HG03135 (cell line): ENCODE measurements around the gene CELF3.

ENCODE experiments used
- ATAC-seq: cut with Tn5 transposase; IDR thresholded peaks from one replicate; pipeline ENCODE4 v1.9.1; 2021; ENCODE audit warnings: mild to moderate bottlenecking, moderate library complexity; ENCODE audit not compliant: unreplicated experiment

CELF3 gene

GRCh38 chr1:151720974-151721787 is 4.6 kb upstream of the CELF3 start, which contains the start of gene RIIAD1:
TSS of gene RIIAD1 (plus strand) at chr1:151721522. CDS start at chr1:151721537, 15 bp downstream.
- ATAC-seq, result peak; percentile 58

GRCh38 chr1:151720554-151720953 is 4.0 kb upstream of the CELF3 start:
- peak; percentile 66 for ATAC-seq

GRCh38 chr1:151720125-151720524 is 3.5 kb upstream of the CELF3 start:
- ATAC-seq, result no peak

- no peak for ATAC-seq
Observed at GRCh38 chr1:151718666-151719065, 2.1 kb upstream of the CELF3 start.

GRCh38 chr1:151718011-151718431 is 1.4 kb upstream of the CELF3 start:
- ATAC-seq, result no peak

GRCh38 chr1:151716405-151716762 is 219 bp downstream of the CELF3 start:
- no peak for ATAC-seq

- no peak for ATAC-seq
Observed at GRCh38 chr1:151715726-151716404, 738 bp downstream of the CELF3 start.

- ATAC-seq, result no peak
Observed at GRCh38 chr1:151714820-151715725, 1.5 kb downstream of the CELF3 start.

GRCh38 chr1:151713874-151714273 is 2.7 kb downstream of the CELF3 start:
- ATAC-seq, result no peak

- ATAC-seq, result no peak
Observed at GRCh38 chr1:151713044-151713443, 3.6 kb downstream of the CELF3 start.

- no peak for ATAC-seq
Observed at GRCh38 chr1:151711951-151712350, 4.7 kb downstream of the CELF3 start.

GRCh38 chr1:151711044-151711800 is 5.4 kb downstream of the CELF3 start:
- ATAC-seq, result no peak

- ATAC-seq, result no peak
Observed at GRCh38 chr1:151710187-151710840, 6.3 kb downstream of the CELF3 start.

GRCh38 chr1:151708891-151709290 is 7.7 kb downstream of the CELF3 start:
- no peak for ATAC-seq

GRCh38 chr1:151707541-151708065 is 9.0 kb downstream of the CELF3 start:
- ATAC-seq, result no peak

GRCh38 chr1:151706464-151707415 is 9.9 kb downstream of the CELF3 start:
- no peak for ATAC-seq

- no peak for ATAC-seq
Observed at GRCh38 chr1:151705753-151706463, 10.7 kb downstream of the CELF3 start.

GRCh38 chr1:151705146-151705545 is 11.5 kb downstream of the CELF3 start:
- ATAC-seq, result no peak
